GM19043 (cell line): ENCODE data around the gene WASF1.
"Not testable (repeated sequence)": the region's sequence is repeated elsewhere in the genome, so short reads cannot be mapped to it uniquely, and the experiment has no call there.

Source experiments
- ATAC-seq: cut with Tn5 transposase; IDR thresholded peaks from one replicate; pipeline ENCODE4 v1.9.1; 2021; ENCODE audit warnings: low read depth; ENCODE audit not compliant: unreplicated experiment

Gene WASF1

DNA sequence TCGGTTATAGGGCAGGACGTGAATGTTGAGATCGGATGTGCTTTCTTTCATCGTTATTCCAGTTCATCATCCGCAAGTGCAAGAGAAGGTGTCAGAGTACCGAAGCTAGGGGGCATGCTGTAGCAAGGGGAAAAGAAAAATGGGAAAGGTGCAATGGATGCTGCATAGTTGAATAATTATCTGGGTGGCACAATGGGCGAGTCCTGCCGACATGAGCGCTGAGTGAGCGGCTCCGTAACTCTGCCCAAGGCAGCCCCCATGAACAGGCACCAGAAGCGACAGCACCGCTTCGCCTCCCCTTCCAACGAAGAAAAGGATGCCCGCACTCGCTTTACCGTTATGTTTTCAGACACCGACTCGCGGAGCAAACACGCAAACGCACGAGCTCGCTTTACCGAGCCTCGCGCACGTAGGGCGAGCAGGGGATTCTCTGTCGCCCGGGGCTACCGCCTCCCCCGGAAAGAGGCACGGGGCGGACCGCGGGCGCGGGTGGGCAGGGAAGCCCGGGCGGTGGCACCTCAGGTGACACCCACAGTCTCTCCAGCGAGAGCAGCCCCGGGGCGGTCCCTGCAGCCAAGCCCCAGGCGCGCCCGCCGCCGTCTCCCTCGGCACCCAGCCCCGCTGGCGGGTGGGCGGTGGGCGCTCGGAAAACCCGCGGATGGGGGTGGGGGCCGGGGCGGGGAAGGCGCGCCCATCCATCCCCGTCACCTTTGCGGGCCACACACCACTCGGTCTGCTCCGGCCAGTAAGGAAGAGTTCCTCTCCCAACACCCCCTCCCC lies 654 bp downstream of the WASF1 start:
- ATAC-seq, result peak; percentile 12

DNA sequence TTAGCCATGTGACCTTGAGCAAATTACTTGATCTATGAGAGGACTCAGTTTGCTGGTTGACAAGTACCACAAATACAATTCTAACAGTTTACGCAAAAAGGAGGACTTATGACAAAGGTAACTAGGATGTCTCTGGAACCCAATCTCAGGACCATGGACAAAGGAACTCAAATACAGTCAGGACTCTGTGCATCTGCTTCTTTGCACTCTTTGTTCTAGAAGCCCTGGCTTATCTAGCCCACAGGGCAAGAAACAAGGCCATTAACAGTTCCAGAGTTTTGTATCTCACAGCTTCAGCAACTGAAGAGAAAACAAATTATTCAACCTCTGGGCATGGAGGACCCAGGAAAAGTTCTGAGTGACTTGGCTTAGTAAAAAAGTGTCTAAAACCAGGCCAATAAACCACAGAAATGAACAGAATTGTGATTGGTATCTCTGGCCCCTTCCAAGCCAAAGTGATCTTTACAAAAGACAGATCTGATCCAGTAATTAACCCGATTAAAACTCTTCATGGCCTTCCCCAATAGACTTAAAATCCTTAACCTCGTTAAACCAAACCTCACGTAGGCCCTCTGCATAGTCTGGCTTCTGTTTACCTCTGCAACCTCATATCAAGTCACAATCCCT lies 5.9 kb downstream of the WASF1 start:
- ATAC-seq, result no peak

- no peak for ATAC-seq
Measured at GRCh38 chr6:110170081-110170480, 9.4 kb downstream of the WASF1 start.

DNA sequence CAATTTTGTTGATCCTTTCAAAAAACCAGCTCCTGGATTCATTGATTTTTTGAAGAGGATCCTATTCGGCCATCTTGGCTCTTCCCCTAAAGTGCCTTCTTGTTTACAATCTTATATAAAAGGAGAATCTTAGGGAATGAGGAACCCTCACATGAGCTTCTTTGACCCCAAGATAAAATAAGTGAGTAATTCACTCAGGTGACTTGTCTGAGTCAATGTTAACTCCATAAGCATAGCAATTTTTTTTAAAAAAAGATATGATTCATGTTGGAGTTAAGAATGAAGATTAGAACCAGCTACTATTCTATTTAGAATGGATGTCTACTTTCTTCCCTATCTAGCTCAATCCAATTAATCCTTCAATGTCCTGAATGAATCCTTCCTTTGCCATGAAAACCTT lies 21.0 kb downstream of the WASF1 start:
- ATAC-seq, result no peak

GRCh38 chr6:110147870-110148269 lies 31.6 kb downstream of the WASF1 start:
- no peak for ATAC-seq

GRCh38 chr6:110140650-110141049 lies 38.8 kb downstream of the WASF1 start:
- ATAC-seq, result no peak

DNA sequence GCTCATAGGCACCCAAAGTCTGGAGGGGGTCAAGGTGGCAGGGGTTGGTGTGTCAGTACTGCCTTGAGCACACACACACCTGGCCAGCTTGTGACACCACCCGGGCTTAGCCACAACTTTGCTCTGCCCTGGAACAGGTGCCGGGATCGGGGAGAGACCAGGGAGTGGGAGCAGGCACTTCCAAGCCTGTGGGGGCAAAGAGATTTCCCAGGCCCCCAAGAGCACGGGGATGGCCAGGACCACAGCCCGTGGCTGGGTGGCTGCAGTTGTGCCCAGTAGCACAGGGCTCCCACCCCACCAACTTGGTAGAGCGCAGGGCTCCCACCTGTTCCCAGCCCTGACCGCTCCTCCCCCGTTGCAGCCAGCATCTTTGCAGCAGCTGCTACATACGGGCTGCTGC lies 40.4 kb downstream of the WASF1 start:
- ATAC-seq, result no peak

DNA sequence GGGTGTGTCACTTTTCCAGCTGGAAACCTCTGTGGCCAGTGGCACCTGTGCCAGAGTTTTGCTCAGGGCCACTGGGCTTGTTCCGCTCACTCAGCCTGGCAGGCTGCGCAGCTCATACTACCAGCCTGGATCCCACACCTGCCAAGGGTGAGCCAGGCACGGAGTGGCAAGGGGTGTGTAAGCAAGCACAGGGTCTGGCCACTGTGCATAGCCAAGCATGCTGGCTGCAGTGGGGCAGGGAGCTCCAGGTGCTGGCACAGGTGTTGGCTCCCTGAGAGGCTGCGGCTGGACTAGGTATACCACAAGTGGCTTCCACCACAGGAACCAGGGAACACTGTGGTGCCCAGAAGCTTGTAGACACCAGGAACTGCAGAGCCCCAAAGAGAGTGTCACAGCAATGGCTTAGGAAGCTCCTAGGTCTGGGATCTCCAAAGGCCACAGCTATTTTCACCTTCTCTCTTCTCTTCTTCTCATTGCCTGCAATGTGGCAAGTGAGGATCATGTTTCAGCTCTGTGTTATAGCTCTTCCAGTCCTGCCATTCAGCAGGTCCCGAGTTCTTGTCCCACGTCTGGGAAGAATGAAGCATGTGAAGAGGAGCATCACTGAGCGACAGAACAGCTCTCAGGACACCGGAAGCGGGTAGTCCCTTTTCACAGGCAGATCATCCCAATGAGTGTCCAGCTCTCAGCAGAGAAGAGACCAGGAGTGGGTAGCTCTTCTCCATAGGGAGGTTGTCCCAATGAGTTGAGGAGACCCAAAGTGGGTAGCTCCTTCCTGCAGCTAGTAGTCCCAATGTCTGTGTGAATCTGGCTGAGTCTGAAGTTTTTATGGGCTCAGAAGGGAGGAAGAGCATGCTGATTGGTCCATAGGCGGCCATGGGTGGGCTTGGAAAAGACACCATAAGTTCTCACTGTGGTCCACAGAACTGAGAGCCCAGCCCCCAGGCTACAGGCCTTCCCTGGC lies 41.3 kb downstream of the WASF1 start:
- ATAC-seq, result no peak

- no peak for ATAC-seq
Measured at GRCh38 chr6:110130362-110130761, 49.1 kb downstream of the WASF1 start.

DNA sequence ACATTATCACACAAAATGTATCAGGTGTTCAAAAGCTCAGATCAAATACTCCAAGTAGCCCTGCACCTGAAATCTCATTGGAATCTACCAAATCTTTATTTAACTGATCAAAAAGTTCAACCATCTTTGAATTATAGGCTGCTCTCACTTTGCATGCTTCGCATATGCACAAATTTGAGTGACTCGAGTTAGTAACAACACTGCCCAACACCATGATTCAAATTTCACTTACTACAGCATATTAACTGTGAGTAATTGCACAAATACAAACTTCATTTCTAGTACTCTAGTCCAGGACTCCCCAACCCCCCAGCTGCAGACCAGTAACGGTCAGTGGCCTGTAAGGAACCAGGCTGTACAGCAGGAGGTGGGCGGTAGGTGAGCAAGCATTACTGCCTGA lies 51.1 kb downstream of the WASF1 start:
- no peak for ATAC-seq

DNA sequence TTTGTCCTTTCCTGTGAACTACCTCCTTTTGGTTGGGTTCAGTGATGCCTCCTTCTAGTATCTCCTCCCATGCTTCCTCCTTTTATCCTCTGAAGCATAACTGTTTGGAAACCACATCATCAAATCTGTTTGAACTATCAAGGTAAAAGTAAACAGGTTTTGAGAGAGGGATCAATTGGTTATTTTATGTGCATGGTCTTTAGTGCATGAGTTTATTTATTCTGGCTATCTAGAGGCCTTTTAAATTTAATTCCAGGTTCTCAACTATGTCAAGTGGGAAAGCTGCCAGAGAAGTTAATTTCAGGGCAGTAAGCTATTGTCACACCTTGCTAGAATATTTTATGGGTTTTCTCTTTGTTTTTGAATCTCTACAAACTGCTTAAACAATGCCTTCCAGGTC lies 54.1 kb downstream of the WASF1 start:
- ATAC-seq, result no peak

DNA sequence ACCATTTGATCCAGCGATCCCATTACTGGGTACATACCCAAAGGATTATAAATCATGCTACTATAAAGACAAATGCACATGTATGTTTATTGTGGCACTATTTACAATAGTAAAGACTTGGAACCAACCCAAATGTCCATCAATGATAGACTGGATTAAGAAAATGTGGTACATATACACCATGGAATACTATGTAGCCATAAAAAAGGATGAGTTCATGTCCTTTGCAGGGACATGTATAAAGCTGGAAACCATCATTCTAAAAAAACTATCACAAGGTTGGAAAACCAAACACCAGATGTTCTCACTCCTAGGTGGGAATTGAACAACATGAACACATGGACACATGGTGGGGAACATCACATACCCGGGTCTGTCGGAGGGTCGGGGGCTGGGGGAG lies 57.8 kb downstream of the WASF1 start:
- not testable (repeated sequence) for ATAC-seq

GRCh38 chr6:110116258-110116657 lies 63.2 kb downstream of the WASF1 start:
- no peak for ATAC-seq

- no peak for ATAC-seq
Measured at GRCh38 chr6:110114004-110114403, 65.5 kb downstream of the WASF1 start.

DNA sequence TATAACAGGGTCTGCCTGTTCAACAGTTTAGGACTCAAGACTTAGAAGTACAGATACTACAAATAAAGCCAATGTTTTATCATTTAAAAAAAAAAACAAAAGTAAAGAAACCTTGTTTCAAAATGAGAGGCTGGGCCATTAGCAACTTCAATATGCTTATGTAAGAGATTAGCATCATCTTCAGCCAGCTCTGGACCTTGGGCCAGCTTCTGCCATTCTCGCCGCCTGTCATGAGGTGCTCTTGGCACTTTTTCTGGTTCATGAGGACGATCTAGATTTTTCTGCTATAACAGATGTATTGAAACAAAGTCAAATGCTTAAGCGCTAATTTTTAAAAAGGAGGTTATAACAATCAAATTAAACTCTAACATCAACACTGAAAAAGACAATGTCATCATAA lies 74.2 kb downstream of the WASF1 start:
- no peak for ATAC-seq

DNA sequence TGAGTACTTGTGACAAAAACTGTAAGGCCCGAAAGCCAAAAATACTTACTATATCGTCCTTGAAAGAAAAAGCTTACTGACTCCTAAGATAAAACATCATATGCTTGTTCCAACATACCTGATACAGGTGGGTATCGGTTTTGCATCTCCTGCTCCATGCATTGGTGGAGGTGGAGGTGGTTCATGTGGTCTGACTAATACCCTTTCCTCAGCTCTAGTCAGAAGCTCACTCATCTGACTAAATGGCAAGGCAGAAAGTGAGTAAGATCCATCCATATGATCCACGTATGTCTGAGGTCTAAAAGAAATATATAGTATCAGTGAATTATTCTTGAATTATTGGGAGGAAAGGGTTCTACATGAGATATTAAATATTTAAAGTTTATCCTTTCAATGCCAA lies 76.2 kb downstream of the WASF1 start:
- ATAC-seq, result no peak

DNA sequence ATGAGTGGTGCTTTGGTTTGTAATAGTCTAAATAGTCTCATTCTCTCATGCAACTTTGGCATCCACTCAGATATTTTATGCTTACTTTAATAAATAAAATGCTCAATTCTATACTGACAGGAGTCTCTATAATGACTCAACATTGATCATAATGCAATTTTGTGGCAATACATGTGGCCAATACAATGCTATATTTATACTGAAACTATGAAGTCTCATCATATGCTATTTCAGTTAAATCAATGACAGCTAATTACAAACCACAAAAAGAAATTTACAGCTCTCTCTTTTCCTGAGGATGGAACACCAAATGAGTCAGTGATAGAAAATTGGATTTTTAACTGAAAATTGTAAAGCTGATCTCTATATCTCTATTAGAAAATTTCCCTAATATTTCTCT lies 77.1 kb downstream of the WASF1 start:
- ATAC-seq, result no peak

GRCh38 chr6:110101885-110102284 lies 77.6 kb downstream of the WASF1 start:
- ATAC-seq, result peak; percentile 51

DNA sequence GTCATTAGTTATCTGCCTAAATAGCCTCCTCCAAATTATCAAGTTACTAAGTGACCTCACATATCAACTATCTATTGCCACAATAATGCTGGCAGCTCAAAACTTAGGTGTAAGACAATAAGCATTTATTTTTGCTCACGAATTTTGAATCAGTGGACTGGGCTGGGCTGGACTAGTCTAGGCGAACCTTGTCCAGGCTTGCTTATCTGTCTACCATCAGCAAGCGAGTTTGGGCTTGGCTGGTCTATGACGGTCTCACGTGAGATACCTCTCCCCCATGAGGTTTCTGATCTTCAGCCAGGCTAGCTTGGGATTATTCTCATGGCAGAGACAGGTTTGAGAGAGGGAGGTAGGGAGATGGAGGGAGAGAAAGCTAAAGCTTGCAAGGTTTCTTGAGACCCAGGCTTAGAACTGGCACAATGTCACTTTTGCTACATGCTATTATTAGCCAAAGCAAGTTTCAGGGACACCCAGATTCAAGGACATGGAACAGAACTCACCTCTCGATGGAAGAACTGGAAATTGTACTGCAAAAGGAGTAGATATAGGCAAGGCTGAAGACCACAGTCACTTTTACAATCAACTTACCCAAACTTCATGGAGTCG lies 80.9 kb downstream of the WASF1 start:
- ATAC-seq, result no peak

DNA sequence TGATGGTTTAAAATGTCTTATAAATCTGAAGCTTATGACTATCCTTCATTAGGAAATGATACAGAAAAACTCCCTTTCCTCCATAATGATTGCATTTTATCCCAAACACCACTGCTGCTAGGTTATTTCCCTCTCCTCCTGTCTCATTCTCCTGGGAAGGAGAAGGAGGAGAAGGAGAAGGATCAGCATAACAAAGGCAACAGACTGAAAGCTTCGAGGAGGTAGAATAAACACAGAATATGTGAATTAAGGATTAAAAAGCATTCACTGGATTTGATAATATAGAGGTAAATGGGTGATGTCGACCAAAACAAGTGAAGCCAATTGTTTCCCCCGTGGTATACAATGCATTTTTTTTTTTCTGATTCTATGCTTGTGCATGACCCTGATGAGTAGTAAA lies 82.0 kb downstream of the WASF1 start:
- ATAC-seq, result no peak

- ATAC-seq, result no peak
Measured at GRCh38 chr6:110095935-110096334, 83.5 kb downstream of the WASF1 start.
